NCI-H2171 treated with DMSO at 0.1 percent for 48 hours (cell line): ENCODE data around the gene PPFIBP1.
A peak's percentile ranks its signal among the peaks of the same experiment; 100 is the strongest.
"Not testable (repeated sequence)": the region's sequence is repeated elsewhere in the genome, so short reads cannot be mapped to it uniquely, and the experiment has no call there.

ENCODE experiments used
- DNase-seq: peaks from one replicate; lab custom pipeline; 2025; lab: John Stamatoyannopoulos, UW

The PPFIBP1 gene

DNA sequence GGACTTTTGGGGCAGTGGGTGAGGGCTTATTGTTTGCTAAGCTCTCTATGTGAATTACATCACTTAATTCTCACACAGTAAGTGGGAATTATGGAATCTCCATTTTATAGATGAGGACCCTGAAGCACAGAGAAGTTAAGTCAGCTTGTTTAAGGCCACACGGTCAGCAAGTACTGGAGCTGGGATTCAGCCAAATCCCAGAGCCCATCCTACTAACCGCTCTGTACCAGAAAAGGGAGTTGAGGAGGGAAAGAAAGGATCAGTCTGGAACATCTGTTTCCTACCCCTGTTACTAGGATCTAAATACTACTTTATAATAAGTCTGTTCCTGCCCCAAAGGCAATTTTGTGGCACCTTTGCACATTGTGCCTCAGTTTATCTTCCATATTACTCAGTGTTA is 42.6 kb downstream of the PPFIBP1 start:
- DNase-seq = no peak

DNA sequence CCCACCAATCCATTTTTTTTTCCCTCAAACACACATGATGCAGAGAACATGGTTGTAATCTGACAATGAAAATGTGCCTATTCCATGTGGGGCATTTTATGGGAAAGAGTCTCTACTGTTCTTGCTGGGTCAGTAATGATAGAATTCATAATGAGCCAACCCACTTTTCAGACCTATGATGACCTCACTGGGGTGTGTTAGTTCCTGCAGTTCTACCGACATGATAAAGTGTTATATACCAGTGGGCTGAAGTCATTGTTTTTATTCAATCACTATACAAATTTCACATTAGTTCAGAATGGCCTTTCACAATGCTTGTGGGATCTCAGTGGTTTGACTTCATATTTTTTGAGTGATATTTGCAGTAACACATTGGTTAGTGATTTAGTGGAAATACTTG is 47.5 kb downstream of the PPFIBP1 start:
- no peak for DNase-seq

DNA sequence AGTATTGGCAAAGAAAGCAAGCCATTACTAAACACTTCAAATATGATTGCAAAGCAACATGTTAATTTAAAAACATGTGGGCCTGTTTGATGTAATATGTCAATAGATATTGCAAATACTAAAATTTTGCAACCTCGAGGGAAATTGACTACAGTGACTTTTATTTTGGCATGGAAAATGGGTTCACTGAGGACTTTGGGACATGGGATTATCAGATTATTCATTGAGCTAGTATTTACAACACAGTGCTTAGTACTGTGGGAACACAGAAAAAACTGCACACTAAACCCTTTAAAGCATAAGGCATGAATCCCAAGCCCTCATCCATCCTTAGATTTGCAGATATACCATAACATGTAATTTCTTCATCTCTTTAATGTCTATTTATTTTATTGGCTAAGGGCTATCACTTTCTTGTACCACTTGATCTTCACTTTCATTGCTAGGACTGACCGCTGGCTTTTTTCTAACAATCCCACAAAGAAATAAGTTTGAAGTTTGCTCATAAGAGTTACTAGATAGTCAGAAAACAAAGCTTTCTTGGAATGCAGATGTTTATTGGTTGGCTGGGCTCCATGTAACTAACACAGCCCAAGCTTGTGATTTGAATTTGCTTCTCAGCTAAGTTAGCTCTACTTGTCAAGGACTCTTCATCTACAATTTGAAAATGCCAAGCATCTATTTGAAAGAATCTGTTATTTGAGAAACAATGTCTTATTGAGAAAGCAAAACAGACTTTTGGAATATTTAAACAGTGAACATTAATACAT is 48.7 kb downstream of the PPFIBP1 start:
- no peak for DNase-seq

DNA sequence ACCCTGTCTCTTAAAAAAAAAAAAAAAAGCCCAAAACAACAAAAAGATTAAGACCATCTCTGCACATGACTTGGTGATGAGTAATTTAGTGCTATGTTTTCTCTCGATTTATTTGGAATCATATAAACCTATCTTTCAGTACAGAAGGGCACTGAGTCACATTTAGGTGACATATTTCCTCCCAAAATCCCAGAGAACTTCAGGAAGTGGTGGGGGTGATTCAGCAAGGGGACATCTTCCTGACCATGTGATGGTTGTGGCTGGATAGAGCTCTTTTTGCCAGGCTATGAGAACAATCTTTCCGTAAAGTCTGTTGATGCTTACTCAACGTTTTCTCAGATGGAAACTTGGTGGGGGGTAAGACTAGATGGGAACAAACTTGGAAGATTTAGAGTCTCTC is 50.0 kb downstream of the PPFIBP1 start:
- no peak for DNase-seq

DNA sequence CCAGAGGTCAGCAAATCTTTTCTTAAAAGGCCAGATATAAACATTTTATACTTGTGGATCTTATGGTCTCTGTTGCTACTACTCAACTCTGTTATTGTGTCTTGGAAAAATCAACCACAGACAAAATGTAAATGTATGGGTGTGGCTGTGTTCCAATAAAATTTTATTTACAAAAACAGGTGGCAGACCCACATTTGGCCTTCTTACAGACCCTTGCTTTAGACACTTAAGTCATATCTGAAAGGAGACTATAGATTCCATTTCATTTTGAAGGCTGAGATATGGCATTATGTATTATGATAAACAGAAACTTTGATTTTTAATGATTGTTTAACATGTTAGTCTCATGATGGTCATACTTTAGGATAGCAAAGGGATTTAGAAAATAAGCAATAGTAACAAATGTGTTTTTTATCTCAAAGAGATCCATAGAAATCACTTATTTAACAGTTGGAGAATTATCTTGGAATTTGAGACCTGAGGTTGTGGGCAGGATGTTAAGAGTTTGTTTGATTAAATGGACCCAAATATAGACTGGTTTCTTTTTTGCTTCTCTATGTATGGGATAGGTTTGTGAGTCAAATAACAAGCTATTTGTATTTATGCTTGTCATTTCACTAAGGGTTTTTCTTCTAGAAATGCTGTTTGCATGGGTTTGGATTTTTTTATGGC is 51.2 kb downstream of the PPFIBP1 start:
- DNase-seq = no peak

DNA sequence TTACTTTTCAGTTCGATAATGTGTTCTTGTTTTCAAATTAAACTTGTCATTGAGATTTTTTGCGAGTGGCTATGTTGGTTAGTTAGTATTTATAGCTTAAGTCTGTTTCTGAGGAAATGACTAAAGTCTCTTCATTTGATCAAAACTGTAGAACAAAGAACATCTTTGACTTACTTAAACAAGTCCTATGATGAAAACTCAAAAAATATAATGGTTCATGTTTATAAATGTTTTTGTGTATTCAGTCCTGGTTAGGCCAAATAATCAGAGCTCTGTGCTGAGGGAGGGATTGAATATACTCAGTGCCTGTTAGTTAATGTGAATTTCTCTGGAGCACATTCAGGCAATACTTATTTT is 51.7 kb downstream of the PPFIBP1 start:
- DNase-seq = no peak

DNA sequence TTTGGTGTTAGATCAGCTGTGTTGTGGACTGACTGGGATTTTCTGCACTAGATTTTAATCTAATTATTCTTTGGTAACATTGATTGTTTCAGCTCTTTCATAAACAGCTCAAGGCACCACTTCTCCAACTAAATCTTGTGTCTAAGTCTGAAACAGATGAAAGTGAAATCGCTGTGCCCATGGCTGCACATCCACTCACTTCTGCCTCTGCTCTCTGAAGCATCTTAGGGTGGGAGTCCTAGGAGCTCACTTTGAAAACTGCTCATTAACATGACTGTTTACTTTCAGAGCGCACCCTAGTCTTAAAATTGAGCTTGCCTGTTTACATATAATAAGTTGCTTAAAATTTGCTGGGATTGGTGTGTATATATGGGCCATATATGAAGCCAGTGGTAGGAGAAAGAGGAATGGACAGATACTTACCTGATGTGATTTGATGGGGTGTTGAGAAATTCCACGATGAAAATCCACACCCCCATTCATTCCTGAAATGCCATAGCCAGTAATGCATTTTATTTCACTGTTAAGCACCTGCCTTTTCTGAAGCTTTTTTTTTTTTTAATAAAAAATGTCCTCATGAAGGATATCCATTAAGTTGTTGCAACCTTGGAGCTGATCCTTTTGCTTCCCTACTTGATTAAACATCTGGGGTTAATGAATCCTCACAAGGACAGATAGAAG is 52.8 kb downstream of the PPFIBP1 start:
- no peak for DNase-seq

DNA sequence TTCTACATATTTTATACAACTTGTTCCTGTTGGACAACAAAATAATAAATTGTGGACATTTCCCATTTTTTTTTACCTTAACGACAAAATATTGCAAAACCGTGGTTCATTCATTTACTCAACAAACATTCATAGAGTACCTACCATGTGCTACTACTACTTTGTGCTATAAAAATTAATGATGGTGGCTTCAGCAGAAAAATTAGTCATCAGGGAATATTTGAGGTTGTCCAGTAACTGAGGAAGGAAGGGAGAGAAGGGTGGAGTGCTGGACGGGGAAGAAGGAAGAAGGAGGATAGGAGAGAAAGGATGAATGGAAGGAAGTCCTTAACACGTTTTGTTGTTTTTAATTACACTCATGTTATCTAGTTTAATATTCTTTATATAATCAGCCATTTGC is 53.7 kb downstream of the PPFIBP1 start:
- no peak for DNase-seq

DNA sequence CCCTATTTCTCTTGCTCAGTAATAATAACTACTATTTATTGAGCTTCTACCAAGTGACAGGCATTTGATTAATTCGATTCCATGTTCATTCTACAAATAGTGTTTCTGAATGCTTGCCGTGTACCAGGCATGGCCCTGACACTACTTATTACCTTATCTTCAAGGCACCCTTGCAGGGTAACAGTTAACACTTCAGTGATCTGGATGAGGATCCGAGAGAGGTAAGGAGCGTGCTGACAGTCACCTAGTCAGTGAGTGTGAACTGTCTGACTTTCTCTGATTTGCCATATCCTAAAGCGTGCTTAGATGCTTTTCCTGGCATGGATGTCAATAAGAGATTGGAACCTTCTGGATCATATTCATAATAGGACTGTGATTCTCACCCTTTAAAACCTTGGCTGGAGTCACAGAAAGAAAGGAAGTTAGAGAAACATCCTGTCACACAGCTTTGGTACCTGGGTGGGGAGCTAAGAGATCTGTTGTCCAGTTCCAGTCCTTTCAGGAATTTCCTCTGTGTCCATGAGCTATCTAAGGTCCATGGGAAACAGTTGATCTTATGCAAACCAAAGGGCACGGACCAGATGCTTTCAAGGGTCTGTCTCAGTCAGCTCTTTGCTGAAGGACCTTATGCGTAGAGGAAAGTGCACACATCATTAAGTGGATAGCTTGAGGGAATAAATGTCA is 54.8 kb downstream of the PPFIBP1 start:
- DNase-seq = no peak

DNA sequence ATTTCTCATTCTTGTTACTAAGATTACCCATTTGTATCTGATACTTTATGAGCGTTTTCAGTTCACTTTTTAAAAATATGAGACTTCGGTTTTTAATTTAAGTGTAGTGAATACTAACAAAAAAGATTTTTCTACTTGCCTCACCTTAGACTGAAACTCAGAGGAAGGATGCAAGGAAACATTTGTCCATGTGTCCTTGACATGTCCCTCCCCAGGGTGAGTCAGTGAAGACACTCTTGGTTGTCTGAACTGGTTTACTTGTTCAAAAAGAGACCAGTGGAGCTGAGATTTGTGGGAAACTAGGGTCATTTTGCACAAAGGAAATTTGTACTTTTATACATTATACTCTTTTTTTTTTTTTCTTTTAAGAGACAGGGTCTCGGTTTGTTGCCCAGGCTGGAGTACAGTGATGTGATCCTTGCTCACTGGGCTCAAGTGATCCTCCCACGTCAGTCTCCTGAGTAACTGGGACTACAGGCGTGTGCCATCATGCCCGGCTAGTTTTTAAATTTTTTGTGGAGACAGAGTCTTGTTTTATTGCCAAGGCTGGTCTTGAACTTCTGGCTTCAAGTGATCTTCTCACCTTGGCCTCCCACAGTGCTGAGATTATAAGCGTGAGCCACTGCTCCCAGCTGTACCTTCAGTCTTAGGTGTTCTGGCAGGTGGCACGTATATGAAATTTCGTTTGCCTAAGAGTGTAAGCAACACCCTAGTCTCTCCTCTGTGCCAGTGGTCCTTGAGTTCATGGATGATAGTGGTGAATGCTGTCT is 56.7 kb downstream of the PPFIBP1 start:
- peak; percentile 56 for DNase-seq

DNA sequence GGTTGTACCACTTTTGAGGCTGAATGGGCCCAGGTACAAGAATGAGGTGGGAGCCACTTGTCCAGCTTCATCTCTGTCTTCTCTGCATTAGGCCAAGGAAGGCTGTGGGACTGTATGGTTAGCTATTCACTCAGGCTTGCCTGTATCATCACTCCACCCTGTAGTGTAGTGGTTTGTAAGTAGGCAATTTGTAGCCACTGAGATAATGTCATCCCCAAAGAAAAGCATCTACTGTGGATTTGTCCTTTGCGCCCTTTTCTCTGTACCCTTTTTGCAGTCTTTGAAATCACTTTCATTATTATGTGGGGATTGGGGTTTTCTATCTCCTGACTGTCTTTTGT is 57.3 kb downstream of the PPFIBP1 start:
- not testable (repeated sequence) for DNase-seq

DNA sequence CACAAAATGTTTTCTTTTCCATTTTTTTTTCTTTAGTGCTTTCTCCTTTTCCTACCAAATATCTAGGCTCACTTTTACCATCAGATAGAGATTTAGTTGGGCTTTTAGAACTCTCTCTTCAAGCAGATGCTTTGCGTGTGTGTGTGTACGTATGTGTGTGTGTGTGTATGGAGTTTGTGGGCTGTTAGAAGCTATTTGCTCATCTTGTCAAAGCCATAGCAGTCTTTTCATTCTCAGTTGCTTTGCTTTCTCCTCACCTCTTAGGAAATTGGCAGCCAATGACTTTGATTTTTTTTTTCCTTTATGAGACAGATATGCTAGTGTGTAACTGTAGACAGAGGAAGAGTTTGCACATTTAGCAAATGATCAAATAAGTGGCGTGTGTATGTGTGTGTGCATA is 57.8 kb downstream of the PPFIBP1 start:
- DNase-seq = not testable (repeated sequence)

DNA sequence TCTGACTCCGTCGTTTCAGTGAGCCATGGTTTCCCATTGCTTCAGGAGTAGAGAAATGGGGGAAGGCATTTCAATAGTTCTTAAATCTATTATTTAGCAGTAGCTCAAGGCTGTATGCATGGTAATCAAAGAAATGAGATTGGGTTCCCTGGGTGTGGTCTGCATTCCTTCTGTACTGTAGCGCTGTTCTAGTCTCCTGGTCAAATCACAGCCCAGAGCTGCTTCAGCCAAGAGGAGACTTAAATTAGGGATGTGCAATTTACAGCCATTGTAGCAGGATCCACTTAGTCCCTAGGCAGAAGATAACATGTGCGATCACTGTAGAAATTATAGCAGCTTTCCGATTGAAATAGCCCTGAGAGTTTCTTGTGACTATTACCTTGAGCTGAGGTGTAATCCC is 58.4 kb downstream of the PPFIBP1 start:
- not testable (repeated sequence) for DNase-seq

DNA sequence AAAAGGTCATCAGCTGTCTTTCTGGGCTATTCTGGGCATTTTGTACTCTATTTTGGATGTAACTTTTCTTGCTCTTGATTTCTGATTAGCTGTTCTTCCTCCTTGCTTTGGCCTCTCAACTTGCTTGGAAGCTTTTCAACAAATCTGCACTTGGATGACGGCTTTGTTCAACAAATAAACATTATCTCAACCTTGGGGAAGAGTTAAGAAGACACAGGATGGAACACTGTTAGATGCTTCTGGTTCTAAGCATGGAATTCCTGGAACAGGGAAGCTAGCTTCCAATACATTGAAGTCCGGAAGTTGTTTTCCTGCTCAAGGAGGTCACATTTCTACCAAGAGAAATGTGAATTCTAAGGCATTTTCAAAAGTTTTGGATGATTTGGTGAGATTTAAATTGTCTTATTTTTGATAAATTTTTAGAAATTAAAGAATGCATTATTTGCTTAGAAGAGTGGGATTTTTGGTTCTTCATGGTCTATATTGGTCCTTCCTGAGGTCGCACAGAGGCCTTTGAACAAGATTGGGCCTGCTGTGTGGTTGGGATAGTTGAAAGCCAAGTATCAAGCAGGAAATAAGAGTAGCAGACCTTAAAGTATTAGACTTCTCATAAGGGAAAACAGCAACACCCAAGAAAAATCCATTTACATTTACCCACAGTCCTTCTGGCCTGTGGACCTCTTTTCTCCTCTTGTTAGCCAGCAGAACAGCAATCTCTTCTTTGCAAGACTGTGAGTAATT is 59.2 kb downstream of the PPFIBP1 start:
- DNase-seq = no peak

DNA sequence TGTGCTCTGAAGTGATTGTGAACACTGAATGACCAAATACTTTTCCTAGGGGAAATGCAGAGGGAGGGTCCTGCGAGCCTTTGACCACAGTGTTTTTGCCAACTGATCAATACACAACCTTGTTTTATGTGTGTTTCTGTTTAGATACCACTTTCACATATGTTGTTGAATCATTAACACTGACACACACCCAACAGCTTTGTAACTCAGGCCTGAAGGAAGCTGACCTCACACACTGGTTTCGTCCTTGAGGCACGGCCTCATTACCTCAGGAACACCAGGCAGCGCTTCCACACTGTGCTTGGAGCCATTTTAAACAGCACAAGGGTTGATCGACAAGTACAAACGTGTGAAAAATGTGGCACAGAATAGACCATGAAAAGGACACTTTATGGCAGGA is 60.0 kb downstream of the PPFIBP1 start:
- no peak for DNase-seq

DNA sequence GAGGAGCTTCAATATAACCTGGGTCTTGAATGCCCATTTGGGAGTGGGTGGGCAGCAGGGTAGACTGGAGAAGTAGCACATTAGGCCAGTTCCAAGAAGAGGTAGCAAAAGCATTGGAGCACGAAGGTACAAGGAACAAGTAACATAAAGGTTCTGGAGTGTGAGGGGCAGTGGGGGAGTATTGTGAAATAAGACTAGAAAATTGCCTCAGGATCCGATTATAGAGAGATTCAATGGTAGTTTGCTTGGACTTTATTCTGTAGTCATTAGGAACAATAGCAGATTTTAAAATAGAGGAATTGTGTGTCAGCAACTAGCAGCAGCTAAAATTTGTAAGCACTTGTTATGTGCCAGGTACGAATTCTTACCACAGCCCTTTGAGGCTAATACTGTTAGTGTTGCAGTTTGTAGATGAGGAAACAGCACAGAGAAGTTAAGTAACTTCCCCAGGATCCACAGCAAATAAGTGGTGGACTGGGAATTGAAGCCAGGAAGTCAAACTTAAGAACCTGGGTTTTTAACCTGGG is 61.8 kb downstream of the PPFIBP1 start:
- no peak for DNase-seq

DNA sequence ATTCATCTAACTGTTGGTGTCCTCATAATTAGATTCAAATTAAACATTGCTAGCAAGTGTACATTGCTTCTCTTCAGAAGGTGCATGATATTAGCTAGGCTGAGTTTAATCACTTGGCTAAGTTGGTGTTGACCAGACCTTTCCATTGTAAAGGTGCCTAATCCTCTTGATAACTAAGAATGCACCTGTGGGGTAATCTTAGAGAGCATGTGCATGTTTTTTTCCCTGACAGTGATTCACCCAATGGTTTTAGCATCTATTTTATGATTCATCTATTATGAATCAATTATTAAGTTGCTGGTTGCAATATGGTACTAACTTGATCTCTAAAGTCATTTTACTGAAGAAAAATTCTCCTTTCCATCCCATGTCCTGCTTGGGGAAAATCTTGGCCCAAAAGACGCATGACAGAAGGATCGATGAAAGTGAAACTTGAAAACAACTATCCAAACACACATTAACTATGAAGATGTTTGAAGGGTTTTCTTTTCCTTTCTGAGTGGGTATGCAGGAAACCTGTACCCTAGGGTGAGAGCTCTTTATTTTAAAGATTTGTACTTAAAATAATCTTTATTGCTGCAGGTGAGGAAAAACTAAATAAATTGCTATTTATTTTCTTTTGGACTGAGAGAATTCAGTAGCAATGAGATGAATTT is 64.2 kb downstream of the PPFIBP1 start:
- not testable (repeated sequence) for DNase-seq

DNA sequence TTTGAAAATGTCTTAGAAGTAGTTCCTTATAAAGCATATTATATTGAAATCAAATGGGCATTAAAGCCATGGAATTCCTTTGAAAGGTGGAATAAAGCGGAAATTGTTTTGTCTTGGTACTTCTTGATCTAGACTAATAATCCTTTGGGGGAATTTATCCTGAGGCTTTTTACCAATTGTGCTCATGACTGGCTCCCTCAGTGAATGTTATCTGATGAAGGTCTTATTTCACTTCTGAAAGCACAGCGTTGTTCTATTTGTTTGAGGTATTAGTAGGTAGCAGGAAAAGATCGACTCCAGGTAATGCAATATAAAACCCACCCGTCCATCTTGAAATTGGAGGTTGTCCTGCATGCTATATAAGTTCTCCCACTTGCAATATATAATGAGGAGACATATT is 64.8 kb downstream of the PPFIBP1 start:
- DNase-seq = no peak

DNA sequence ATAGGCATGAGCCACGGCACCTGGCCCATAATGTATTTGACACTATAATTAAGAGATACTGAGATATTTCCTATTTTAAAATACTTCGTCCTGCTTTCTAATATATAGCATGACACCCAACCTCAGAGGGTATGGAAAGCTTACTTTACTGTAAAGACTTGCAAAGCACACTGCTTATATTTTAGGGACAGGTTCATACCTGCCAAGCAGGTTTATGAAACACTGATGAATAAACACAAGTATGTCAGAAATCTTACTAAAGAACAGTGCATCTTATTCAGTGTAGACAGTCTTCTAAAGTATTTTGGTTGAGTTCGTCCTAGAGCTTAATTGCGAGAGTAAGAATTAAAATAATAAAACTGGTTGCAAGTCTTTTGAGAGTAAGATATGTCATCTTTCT is 65.4 kb downstream of the PPFIBP1 start:
- no peak for DNase-seq

DNA sequence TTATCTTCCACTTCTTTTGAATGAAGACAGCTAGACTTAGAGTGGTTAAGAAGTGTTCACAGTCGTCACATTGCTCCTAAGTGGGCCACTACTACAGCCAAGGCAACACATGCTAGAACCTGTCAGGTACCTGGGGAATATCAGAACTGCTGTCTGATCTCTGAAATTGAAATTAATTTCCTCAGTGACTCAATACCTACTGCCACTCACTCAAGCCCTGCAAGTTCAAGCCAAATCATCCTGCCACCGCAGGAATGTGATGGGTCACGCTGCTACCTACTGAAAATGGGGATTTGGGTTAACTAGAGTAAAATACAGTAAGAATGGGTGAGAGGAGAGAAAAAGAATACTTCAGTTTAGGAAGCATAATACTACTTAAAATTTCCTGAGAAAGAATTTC is 67.7 kb downstream of the PPFIBP1 start:
- not testable (repeated sequence) for DNase-seq

DNA sequence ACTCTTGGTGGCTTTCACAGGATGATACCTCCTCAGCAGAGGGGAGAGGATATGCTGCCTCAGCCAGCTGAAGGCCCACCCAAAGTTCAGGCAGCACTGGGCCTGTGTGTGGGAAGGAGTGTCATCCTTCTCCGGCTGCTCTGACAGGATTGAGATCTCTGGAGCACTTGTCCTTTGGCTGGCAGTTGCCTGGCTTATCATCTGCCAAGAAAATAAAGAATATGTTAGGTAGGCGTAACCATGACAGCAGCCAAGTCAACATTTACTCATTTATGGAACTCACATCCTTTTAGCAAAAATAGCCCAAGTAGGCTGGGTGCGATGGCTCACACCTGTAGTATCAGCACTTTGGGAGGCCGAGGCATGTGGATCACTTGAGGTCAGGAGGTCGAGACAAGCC is 68.5 kb downstream of the PPFIBP1 start:
- DNase-seq = no peak
